GM12891 (cell line): ENCODE results near the gene UBE2L6.

Experiments
- DNase-seq: peaks from one replicate; pipeline ENCODE4 v3.0.0; 2011; ENCODE audit warnings: low spot score; ENCODE audit not compliant: insufficient read length
- FAIRE-seq: peaks from 2 replicates; lab custom pipeline; 2011; peaks lifted over from hg19 to GRCh38; lab: Jason Lieb, UNC
- PAX5 ChIP-seq: IDR thresholded peaks from 2 replicates; pipeline ENCODE4 v1.6.1; 2011; ENCODE audit warnings: low read length, moderate library complexity, mild to moderate bottlenecking; ENCODE audit not compliant: insufficient read depth, severe bottlenecking
- POLR2A ChIP-seq: IDR thresholded peaks from 2 replicates; pipeline ENCODE4 v1.6.1; 2011; ENCODE audit warnings: low read depth, low read length, control low read depth
- POLR2AphosphoS5 ChIP-seq: IDR thresholded peaks from 2 replicates; pipeline ENCODE4 v1.6.1; 2011; ENCODE audit warnings: low read depth, low read length, control low read depth
- POU2F2 ChIP-seq: IDR thresholded peaks from 2 replicates; pipeline ENCODE4 v1.6.1; 2011; ENCODE audit warnings: low read depth, mild to moderate bottlenecking, control low read depth, low read length, moderate library complexity
- SPI1 ChIP-seq: IDR thresholded peaks from 2 replicates; pipeline ENCODE4 v1.6.1; 2011; ENCODE audit warnings: low read depth, low read length, control low read depth
- TAF1 ChIP-seq: IDR thresholded peaks from 2 replicates; pipeline ENCODE4 v1.6.1; 2011; ENCODE audit warnings: low read depth, low read length, control low read depth

Gene UBE2L6

GRCh38 chr11:57515332-57516060 is 52.0 kb downstream of the UBE2L6 start, which contains the start of gene SLC43A1:
Gene SLC43A1, minus strand, starts transcription at chr11:57515702. Its CDS starts 1,591 bp downstream, at chr11:57514111.
- no peak for DNase-seq
- TF ChIP-seq TAF1 (no peak), POU2F2 (no peak), POLR2A (no peak), PAX5 (no peak), SPI1 (no peak), POLR2AphosphoS5 (no peak)
- peak; percentile 71 for FAIRE-seq

- TF ChIP-seq POLR2A (no peak), TAF1 (no peak), POLR2AphosphoS5 (no peak), SPI1 (no peak), POU2F2 (no peak), PAX5 (no peak)
- FAIRE-seq, result peak; percentile 48
- DNase-seq, result peak; percentile 64
These were observed 52.7 kb downstream of the UBE2L6 start for GRCh38 chr11:57514538-57515331.

GRCh38 chr11:57513911-57514537 is 53.4 kb downstream of the UBE2L6 start:
- no peak for TF ChIP-seq PAX5
- TF ChIP-seq POLR2A, result no peak
- 0 out of 2 replicates have a peak, but pooled peaks have one; percentile 15 for TF ChIP-seq TAF1
- peak; percentile 76 for FAIRE-seq
- DNase-seq, result no peak

GRCh38 chr11:57513452-57513795 is 54.0 kb downstream of the UBE2L6 start:
- FAIRE-seq (no peak), DNase-seq (no peak)

GRCh38 chr11:57512646-57513451 is 54.6 kb downstream of the UBE2L6 start:
- DNase-seq (no peak), FAIRE-seq (no peak)
- TF ChIP-seq TAF1 (no peak), POLR2A (no peak), POLR2AphosphoS5 (no peak), PAX5 (no peak), POU2F2 (no peak)

More at GRCh38 chr11:57513452-57513795, 54.0 kb downstream of the UBE2L6 start:
- no peak for TF ChIP-seq POLR2A
- no peak for TF ChIP-seq SPI1
- no peak for TF ChIP-seq PAX5
- no peak for TF ChIP-seq TAF1
- TF ChIP-seq POLR2AphosphoS5, result no peak
- TF ChIP-seq POU2F2, result no peak

GRCh38 chr11:57511741-57512430 is 55.6 kb downstream of the UBE2L6 start:
- TF ChIP-seq POU2F2 (no peak), POLR2A (no peak), POLR2AphosphoS5 (no peak), PAX5 (no peak), SPI1 (no peak), TAF1 (no peak)
- no peak for DNase-seq
- no peak for FAIRE-seq

DNA sequence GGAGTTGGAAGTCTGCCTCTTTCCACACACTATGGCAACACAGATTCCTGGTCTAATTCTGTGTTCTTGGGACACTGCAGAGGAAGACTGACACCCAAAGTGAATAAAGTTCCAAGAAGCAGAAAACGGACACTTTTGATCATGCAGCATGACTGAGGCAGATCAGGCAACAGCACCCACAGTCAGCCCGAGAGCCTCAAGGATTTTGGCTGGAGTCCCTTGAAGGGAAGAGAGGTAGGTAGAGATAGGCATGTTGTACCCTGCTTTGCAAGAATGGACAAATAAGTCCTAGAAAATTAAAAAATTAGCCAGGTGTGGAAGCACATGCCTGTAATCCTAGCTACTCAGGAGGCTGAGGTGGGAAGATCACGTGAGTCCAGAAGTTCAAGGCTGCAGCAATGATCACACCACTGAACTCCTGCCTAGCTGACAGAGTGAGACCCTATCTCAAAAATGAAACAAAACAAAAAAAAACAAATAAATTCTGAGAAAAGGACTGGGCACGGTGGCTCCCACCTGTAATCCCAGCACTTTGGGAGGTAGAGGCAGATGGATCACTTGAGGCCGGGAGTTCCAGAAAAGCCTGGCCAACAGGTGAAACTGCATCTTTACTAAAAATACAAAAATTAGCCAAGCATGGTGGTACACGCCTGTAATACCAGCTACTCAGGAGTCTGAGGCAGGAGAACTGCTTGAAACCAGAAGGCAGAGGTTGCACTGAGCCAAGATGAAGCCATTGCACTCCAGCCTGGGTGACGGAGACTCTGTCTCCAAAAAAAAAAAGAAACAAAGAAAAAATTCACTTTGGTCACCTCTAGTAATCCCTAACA is 58.9 kb downstream of the UBE2L6 start:
- FAIRE-seq (no peak), DNase-seq (no peak)
- TF ChIP-seq POLR2AphosphoS5 (no peak), POLR2A (no peak), PAX5 (no peak), POU2F2 (no peak), TAF1 (no peak), SPI1 (no peak)

GRCh38 chr11:57506522-57506921 is 61.0 kb downstream of the UBE2L6 start:
- DNase-seq, result no peak
- FAIRE-seq, result no peak
- TF ChIP-seq SPI1 (no peak), POLR2A (no peak), PAX5 (no peak), POLR2AphosphoS5 (no peak), TAF1 (no peak), POU2F2 (no peak)
